ENCODE data around the gene CGA.

Gene CGA

GRCh38 chr6:87074101-87074621, 20.7 kb downstream of the CGA start:
- in situ Hi-C loops (cut with MboI; ENCODE audit: low sequenced_read_pairs) = loop anchor here (10.0 kb wide), 1 partner anchor 321 kb away; no protein-coding TSS in a partner anchor
- no peak for DNase-seq (ENCODE audit: low spot score in 2 of 2)
- H3K36me3 ChIP-seq (replicated peaks) = no peaks in the 10 kb centered on the region
- peaks cover 4% of the 10 kb centered on the region; the same call in 1 of the 2 replicates for H3K27me3 ChIP-seq (ENCODE audit: low read depth)
- no peak overlapping the region for H3K4me3 ChIP-seq
- H3K9me3 ChIP-seq = no peaks in the 10 kb centered on the region
- H3K4me1 ChIP-seq = 0 out of 2 replicates have a peak, but pooled peaks cover 3% of the 10 kb centered on the region

DNA sequence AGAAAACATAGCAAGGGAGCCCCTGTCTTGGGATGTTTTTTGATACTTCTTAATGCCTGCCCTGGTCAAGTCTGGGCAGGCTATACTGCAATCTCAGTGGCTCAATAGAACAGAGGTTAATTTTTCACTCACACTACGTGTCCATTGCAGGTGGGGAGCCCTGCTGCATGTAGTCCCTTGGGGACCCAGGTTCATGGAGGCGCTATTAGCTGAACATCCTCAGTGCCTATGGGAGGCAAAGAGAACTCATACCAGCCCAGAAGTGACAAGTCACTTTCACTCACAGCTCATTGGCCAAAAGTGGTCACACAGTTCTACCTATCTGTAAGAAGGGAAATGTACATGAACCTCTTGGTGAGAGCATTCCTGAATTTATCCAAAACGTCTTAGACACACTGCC, 23.2 kb downstream of the CGA start:
- Histone ChIP-seq H3K4me1 (peaks cover 14% of the 10 kb centered on the region), H3K36me3 (replicated peaks) (no peaks in the 10 kb centered on the region), H3K27me3 (ENCODE audit: low read depth) (peaks cover 4% of the 10 kb centered on the region; the same call in 1 of the 2 replicates), H3K9me3 (no peaks in the 10 kb centered on the region), H3K4me3 (no peak overlapping the region)
- in situ Hi-C loops (cut with MboI; ENCODE audit: low sequenced_read_pairs) = loop anchor here (10.0 kb wide), 1 partner anchor 323 kb away; no protein-coding TSS in a partner anchor
- no peak for DNase-seq (ENCODE audit: low spot score in 2 of 2)

GRCh38 chr6:87070741-87071140, 24.2 kb downstream of the CGA start:
- no peak for DNase-seq (ENCODE audit: low spot score in 2 of 2)
- H3K36me3 ChIP-seq (replicated peaks) = no peaks in the 10 kb centered on the region
- peaks cover 4% of the 10 kb centered on the region; the same call in 1 of the 2 replicates for H3K27me3 ChIP-seq (ENCODE audit: low read depth)
- no peaks in the 10 kb centered on the region for H3K9me3 ChIP-seq
- in situ Hi-C loops (cut with MboI; ENCODE audit: low sequenced_read_pairs) = loop anchor here (10.0 kb wide), 1 partner anchor 324 kb away; no protein-coding TSS in a partner anchor
- H3K4me3 ChIP-seq = no peak overlapping the region
- H3K4me1 ChIP-seq = peaks cover 17% of the 10 kb centered on the region

GRCh38 chr6:87068795-87069194, 26.1 kb downstream of the CGA start:
- in situ Hi-C loops (cut with MboI; ENCODE audit: low sequenced_read_pairs) = no loop called here
- no peaks in the 10 kb centered on the region for H3K36me3 ChIP-seq (replicated peaks)
- H3K9me3 ChIP-seq = no peaks in the 10 kb centered on the region
- H3K4me1 ChIP-seq = peaks cover 17% of the 10 kb centered on the region
- peaks cover 10% of the 10 kb centered on the region; the same call in 1 of the 2 replicates for H3K27me3 ChIP-seq (ENCODE audit: low read depth)
- no peak overlapping the region for H3K4me3 ChIP-seq
- DNase-seq (ENCODE audit: low spot score in 2 of 2) = no peak

DNA sequence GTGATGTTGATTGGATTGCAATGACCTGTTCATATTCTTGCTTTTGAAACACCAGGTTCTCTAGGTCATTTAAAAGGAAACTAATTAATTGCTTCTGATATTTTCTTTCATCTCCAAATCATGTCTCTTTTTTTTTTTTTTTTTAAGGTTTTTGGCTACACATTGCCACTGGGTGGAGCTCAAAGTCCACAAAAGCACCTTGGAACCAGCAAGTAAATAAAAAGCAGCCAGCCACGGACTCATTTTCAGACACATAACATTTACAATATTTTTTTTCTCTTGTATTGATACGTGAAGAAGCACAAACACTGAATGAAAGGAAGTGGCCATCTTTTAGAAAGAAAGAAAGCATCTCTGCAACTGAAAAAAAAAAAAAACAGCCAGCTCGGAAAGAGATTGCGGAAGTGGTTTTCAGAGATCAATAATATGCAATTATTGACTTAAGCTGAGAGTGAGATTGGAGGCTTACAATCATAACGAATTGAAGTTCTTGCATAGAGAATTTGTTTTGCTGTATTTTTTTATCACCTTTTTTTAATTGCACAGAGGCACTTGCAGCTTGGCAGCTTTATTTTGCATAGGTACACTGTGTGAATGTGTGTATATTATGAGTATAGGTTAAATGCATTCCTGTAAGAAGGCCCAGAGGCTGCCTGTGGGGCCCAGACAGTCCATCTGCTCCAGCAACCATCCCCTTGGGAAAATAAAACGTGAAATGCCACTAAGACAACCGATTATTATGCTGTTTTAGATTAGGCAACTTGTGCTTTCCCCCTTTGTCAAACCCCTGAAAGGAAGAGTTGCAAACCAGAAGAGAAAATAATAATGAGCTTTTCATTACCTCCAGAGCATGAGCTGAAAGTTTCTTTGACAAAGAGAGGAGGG, 28.2 kb downstream of the CGA start:
- Histone ChIP-seq H3K36me3 (replicated peaks) (no peaks in the 10 kb centered on the region), H3K4me3 (peak overlapping the region; percentile 9; the same call in 1 of the 2 replicates), H3K4me1 (peaks cover 14% of the 10 kb centered on the region), H3K9me3 (no peaks in the 10 kb centered on the region), H3K27me3 (ENCODE audit: low read depth) (peaks cover 10% of the 10 kb centered on the region; the same call in 1 of the 2 replicates)
- in situ Hi-C loops (cut with MboI; ENCODE audit: low sequenced_read_pairs) = no loop called here
- DNase-seq (ENCODE audit: low spot score in 2 of 2) = peak; percentile 68 to 80

DNA sequence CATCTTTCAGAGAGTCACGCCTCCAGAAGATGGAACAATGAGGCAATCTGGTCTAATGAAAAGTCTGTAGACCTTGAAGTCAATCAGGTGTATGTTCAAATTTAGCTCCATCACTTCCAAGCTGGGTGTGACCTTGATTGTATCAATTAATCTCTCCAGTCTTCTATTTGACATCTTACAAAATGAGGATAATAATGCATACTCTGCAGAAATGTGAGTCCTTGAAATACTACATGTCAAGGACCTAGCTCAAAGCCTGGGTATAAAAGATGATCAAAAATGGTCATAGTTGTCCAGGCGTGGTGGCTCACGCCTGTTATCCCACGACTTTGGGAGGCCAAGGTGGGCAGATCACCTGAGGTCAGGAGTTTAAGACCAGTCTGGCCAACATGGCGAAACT, 29.8 kb downstream of the CGA start:
- no peak for DNase-seq (ENCODE audit: low spot score in 2 of 2)
- in situ Hi-C loops (cut with MboI; ENCODE audit: low sequenced_read_pairs) = no loop called here
- no peaks in the 10 kb centered on the region for H3K36me3 ChIP-seq (replicated peaks)

DNA sequence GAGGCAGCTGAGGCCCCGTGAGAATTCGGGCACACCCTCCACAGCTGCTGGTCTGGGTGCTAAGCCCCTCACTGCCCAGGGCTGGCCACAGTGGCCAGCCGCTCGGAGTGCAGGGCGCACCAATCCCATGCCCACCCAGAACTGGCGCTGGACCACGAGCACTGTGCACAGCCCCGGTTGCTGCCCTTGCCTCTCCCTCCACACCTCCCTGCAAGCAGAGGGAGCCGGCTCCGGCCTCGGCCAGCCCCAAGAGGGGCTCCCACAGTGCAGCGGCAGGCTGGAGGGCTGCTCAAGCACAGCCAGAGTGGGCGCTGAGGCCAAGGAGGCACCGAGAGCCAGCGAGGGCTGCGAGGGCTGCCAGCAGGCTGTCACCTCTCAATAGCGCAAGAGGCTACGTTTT, 35.0 kb downstream of the CGA start:
- Histone ChIP-seq H3K27me3 (ENCODE audit: low read depth) (peaks cover 11% of the 10 kb centered on the region; the same call in 1 of the 2 replicates), H3K9me3 (no peaks in the 10 kb centered on the region), H3K36me3 (replicated peaks) (no peaks in the 10 kb centered on the region), H3K4me3 (no peak overlapping the region), H3K4me1 (no peaks in the 10 kb centered on the region; the same call in 1 of the 2 replicates)
- in situ Hi-C loops (cut with MboI; ENCODE audit: low sequenced_read_pairs) = no loop called here
- no peak for DNase-seq (ENCODE audit: low spot score in 2 of 2)

More for the DNA sequence above, 29.8 kb downstream of the CGA start:
- Histone ChIP-seq H3K9me3 (no peaks in the 10 kb centered on the region), H3K4me1 (peaks cover 14% of the 10 kb centered on the region), H3K27me3 (ENCODE audit: low read depth) (peaks cover 6% of the 10 kb centered on the region; the same call in 1 of the 2 replicates), H3K4me3 (no peak overlapping the region)

GRCh38 chr6:87054143-87054833, 40.6 kb downstream of the CGA start:
- Histone ChIP-seq H3K9me3 (no peaks in the 10 kb centered on the region), H3K36me3 (replicated peaks) (no peaks in the 10 kb centered on the region), H3K27me3 (ENCODE audit: low read depth) (peaks cover 28% of the 10 kb centered on the region), H3K4me1 (no peaks in the 10 kb centered on the region), H3K4me3 (no peak overlapping the region)
- in situ Hi-C loops (cut with MboI; ENCODE audit: low sequenced_read_pairs) = no loop called here
- no peak for DNase-seq (ENCODE audit: low spot score in 2 of 2)

DNA sequence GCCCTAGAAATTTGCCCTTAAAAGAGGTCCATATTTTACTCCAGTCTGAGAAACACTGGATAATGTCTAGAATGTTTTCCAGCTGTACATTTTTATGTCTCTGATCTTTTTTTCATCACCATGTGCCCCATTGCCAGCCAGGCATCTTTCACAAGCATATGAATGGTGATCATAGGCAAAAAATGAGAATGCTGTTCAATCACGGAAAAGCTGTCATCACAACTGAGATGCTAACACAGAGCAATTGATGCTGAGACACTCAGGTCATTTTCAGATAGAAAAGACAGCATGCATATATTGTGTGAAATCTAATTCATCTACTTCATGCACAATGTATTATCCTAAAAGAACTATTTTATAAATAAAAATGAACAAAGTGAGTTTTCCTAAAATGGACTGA, 41.6 kb downstream of the CGA start:
- Histone ChIP-seq H3K4me1 (no peaks in the 10 kb centered on the region), H3K27me3 (ENCODE audit: low read depth) (peaks cover 35% of the 10 kb centered on the region), H3K4me3 (no peak overlapping the region), H3K9me3 (no peaks in the 10 kb centered on the region), H3K36me3 (replicated peaks) (no peaks in the 10 kb centered on the region)
- in situ Hi-C loops (cut with MboI; ENCODE audit: low sequenced_read_pairs) = no loop called here
- DNase-seq (ENCODE audit: low spot score in 2 of 2) = no peak

DNA sequence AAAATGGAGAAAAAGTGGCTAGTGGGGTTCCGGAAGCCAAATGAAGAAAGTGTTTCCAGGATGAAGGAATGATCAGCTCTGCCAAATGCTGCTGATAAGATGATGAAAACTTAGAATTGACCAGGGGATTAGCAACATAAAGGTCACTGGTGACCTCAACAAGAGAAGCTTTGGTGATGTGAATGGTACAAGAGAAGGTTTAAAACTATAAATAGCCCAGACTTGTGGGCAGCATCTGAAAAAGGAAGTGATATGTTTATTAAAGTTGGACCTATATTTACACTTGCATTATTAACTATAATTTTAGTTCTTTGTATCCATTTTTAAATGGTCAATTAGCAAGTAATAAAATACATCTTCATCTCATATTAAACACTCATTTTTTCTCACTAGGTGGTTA, 45.1 kb downstream of the CGA start:
- in situ Hi-C loops (cut with MboI; ENCODE audit: low sequenced_read_pairs) = no loop called here
- Histone ChIP-seq H3K36me3 (replicated peaks) (no peaks in the 10 kb centered on the region), H3K27me3 (ENCODE audit: low read depth) (peaks cover 41% of the 10 kb centered on the region), H3K4me3 (no peak overlapping the region), H3K9me3 (no peaks in the 10 kb centered on the region), H3K4me1 (no peaks in the 10 kb centered on the region)
- DNase-seq (ENCODE audit: low spot score in 2 of 2) = no peak

DNA sequence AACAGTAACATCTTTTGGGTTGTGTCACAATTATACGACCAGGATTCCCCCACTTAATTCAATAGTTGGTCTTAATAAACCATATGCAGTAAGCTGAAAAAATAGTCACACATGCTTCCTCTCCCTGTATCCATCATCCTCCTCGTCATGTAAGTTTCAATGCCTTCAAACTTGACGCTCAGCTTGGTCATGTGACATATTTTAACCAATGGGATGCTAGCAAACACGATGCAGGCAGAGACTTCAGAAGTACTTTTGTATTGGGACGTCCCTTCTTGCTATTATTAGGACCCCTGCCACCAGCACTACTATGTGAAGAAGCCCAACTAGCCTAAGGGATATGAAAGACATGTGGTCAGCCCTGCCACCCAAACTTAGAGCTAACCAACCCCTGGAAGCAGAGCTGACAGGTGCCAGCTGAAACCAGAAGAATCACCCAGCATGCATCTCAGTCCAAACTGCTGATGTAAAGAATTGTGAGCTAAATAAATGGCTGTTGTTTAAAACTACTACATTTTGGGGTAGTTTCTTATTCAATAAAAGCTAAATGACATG, 49.3 kb downstream of the CGA start:
- H3K9me3 ChIP-seq = no peaks in the 10 kb centered on the region
- H3K27me3 ChIP-seq (ENCODE audit: low read depth) = peaks cover 23% of the 10 kb centered on the region
- H3K36me3 ChIP-seq (replicated peaks) = no peaks in the 10 kb centered on the region
- no peak overlapping the region for H3K4me3 ChIP-seq
- in situ Hi-C loops (cut with MboI; ENCODE audit: low sequenced_read_pairs) = no loop called here
- no peaks in the 10 kb centered on the region for H3K4me1 ChIP-seq
- DNase-seq (ENCODE audit: low spot score in 2 of 2) = no peak

- Histone ChIP-seq H3K27me3 (ENCODE audit: low read depth) (0 out of 2 replicates have a peak, but pooled peaks cover 7% of the 10 kb centered on the region), H3K36me3 (replicated peaks) (no peaks in the 10 kb centered on the region), H3K9me3 (no peaks in the 10 kb centered on the region), H3K4me3 (no peak overlapping the region), H3K4me1 (no peaks in the 10 kb centered on the region)
- no peak for DNase-seq (ENCODE audit: low spot score in 2 of 2)
- in situ Hi-C loops (cut with MboI; ENCODE audit: low sequenced_read_pairs) = no loop called here
Measured at GRCh38 chr6:87040729-87041128, 54.2 kb downstream of the CGA start.

Measured in HAP-1 (cell line).